AG09309 (cell line): ENCODE data around the gene DHRS2.

Experiments used
- DNase-seq: peaks from one replicate; pipeline ENCODE4 v3.0.0-alpha.2; 2010; ENCODE audit warnings: low read depth
- H3K4me3 ChIP-seq: 2 replicates; pipeline ENCODE4 v1.5.1; 2011; ENCODE audit warnings: mild to moderate bottlenecking, low read depth, low read length, moderate library complexity; ENCODE audit not compliant: control insufficient read depth
- CTCF ChIP-seq: IDR thresholded peaks from 2 replicates; pipeline ENCODE4 v1.5.1; 2011; ENCODE audit warnings: mild to moderate bottlenecking, low read depth, low read length, inconsistent platforms; ENCODE audit not compliant: insufficient read depth, control insufficient read depth; ENCODE audit errors: missing control alignments

DHRS2 gene

GRCh38 chr14:23692416-23692815 lies 56.3 kb downstream of the DHRS2 start:
- no peak overlapping the region for H3K4me3 ChIP-seq
- no peak for TF ChIP-seq CTCF
- DNase-seq: no peak

- TF ChIP-seq CTCF: no peak
- no peak overlapping the region for H3K4me3 ChIP-seq
- DNase-seq: no peak
Measured at GRCh38 chr14:23693252-23693775, 57.1 kb downstream of the DHRS2 start.

GRCh38 chr14:23694085-23694948 lies 58.2 kb downstream of the DHRS2 start:
- no peak for TF ChIP-seq CTCF
- peak; percentile 68 for DNase-seq
- H3K4me3 ChIP-seq: no peak overlapping the region
